ENCODE data around the gene OXER1.

Gene OXER1

DNA sequence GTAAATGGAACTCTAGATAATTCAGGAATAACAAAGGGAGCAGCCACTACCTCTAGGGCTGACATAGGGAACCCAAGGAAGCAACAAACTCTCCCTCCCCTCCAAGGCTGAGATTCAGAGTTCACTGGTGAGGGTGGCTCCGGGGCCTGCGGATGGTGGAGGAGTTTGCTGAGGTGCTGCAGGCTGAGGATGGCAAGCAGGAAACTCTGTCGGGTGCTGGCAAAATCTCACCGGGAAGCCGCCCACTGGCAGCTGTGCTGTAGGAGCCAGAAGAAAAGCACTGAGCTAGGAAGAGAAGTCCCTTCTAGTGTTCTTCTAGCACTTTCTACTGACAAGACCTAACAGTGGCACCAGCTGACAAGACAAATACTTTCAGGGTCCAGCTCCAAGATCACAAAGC, 41.0 kb upstream of the OXER1 start:
- Histone ChIP-seq H3K4me3 (IDR thresholded peaks at IDR 0.05; ENCODE audit: insufficient read depth, low read depth, low read length) (no peak overlapping the region), H4K20me1 (ENCODE audit: insufficient read depth) (no peaks in the 10 kb centered on the region), H2AFZ (ENCODE audit: low read depth) (no peak overlapping the region), H3K27ac (no peak overlapping the region), H3K9ac (no peak overlapping the region), H3K4me2 (no peak overlapping the region), H3K36me3 (ENCODE audit: insufficient read depth) (no peaks in the 10 kb centered on the region), H3K4me1 (ENCODE audit: low read depth, poor library complexity, severe bottlenecking) (peaks cover 7% of the 10 kb centered on the region), H3K27me3 (ENCODE audit: insufficient read depth, low read depth) (no peaks in the 10 kb centered on the region), H3K79me2 (ENCODE audit: insufficient read depth, low read depth) (no peaks in the 10 kb centered on the region)
- no peak for TF ChIP-seq CTCF (conservative IDR thresholded peaks at IDR 0.05; ENCODE audit: low read depth, low read length)

GRCh38 chr2:42804338-42804737, 40.4 kb upstream of the OXER1 start:
- Histone ChIP-seq H3K27me3 (ENCODE audit: insufficient read depth, low read depth) (no peaks in the 10 kb centered on the region), H4K20me1 (ENCODE audit: insufficient read depth) (no peaks in the 10 kb centered on the region)
- TF ChIP-seq CTCF (conservative IDR thresholded peaks at IDR 0.05; ENCODE audit: low read depth, low read length), result no peak

GRCh38 chr2:42802150-42802549, 38.2 kb upstream of the OXER1 start:
- no peak overlapping the region for H3K4me2 ChIP-seq
- no peaks in the 10 kb centered on the region for H3K4me1 ChIP-seq (ENCODE audit: low read depth, poor library complexity, severe bottlenecking)
- no peak overlapping the region for H3K9ac ChIP-seq
- no peaks in the 10 kb centered on the region for H3K36me3 ChIP-seq (ENCODE audit: insufficient read depth)
- H2AFZ ChIP-seq (ENCODE audit: low read depth), result no peak overlapping the region
- no peaks in the 10 kb centered on the region for H4K20me1 ChIP-seq (ENCODE audit: insufficient read depth)
- H3K27me3 ChIP-seq (ENCODE audit: insufficient read depth, low read depth), result no peaks in the 10 kb centered on the region
- no peak for TF ChIP-seq CTCF (conservative IDR thresholded peaks at IDR 0.05; ENCODE audit: low read depth, low read length)
- no peak overlapping the region for H3K27ac ChIP-seq
- no peaks in the 10 kb centered on the region for H3K79me2 ChIP-seq (ENCODE audit: insufficient read depth, low read depth)
- no peak overlapping the region for H3K4me3 ChIP-seq (IDR thresholded peaks at IDR 0.05; ENCODE audit: insufficient read depth, low read depth, low read length)

More at GRCh38 chr2:42804338-42804737, 40.4 kb upstream of the OXER1 start:
- no peak overlapping the region for H3K4me2 ChIP-seq
- no peak overlapping the region for H3K27ac ChIP-seq
- H3K4me1 ChIP-seq (ENCODE audit: low read depth, poor library complexity, severe bottlenecking), result peaks cover 6% of the 10 kb centered on the region
- no peaks in the 10 kb centered on the region for H3K36me3 ChIP-seq (ENCODE audit: insufficient read depth)
- H2AFZ ChIP-seq (ENCODE audit: low read depth), result no peak overlapping the region
- no peak overlapping the region for H3K9ac ChIP-seq
- no peak overlapping the region for H3K4me3 ChIP-seq (IDR thresholded peaks at IDR 0.05; ENCODE audit: insufficient read depth, low read depth, low read length)
- no peaks in the 10 kb centered on the region for H3K79me2 ChIP-seq (ENCODE audit: insufficient read depth, low read depth)

- no peak for TF ChIP-seq CTCF (conservative IDR thresholded peaks at IDR 0.05; ENCODE audit: low read depth, low read length)
- Histone ChIP-seq H3K9ac (no peak overlapping the region), H2AFZ (ENCODE audit: low read depth) (no peak overlapping the region), H3K79me2 (ENCODE audit: insufficient read depth, low read depth) (no peaks in the 10 kb centered on the region), H3K4me3 (IDR thresholded peaks at IDR 0.05; ENCODE audit: insufficient read depth, low read depth, low read length) (no peak overlapping the region), H4K20me1 (ENCODE audit: insufficient read depth) (no peaks in the 10 kb centered on the region), H3K27me3 (ENCODE audit: insufficient read depth, low read depth) (no peaks in the 10 kb centered on the region), H3K4me2 (no peak overlapping the region), H3K27ac (no peak overlapping the region), H3K4me1 (ENCODE audit: low read depth, poor library complexity, severe bottlenecking) (no peaks in the 10 kb centered on the region), H3K36me3 (ENCODE audit: insufficient read depth) (no peaks in the 10 kb centered on the region)
These were observed 37.4 kb upstream of the OXER1 start for GRCh38 chr2:42801381-42801780.

All from KMS-11 (cell line).